ENCODE measurements around the gene RNF222. TPM values are rescaled to one million over a fixed set of nuclear protein-coding genes. Genes with fewer than 3 reads are reported as not detected.

Gene RNF222
- under 1 TPM in 1 of 3 donors, not detected in 2; 0.03 TPM for polyA plus RNA-seq

DNA sequence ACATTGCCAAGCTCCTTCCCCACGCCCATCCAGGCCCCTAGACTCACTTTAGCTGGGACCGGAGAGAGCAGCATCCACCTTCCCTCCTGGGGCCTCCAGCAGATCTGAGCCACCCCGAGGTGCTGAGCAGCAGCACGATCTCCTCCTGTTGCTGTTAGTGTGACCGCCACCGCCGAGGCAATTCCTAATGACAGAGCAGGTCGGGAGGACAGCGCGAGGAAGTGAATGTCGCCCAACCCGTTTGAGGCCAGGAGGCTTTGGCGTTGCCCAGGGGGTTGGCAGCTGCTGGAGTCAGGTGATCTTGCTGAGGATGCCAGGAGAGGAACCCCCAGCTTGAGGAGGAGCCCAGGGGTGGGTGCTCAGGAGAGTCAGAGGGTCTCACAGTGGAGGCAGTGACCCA is at the start of gene RNF222:
Gene RNF222 (minus strand): TSS at position 192 of the 400 bp plus-strand sequence. CDS start 4,366 bp downstream, outside the sequence.
- no peak within 1 kb of the TSS for H3K27ac ChIP-seq (ENCODE audit: low read depth, low read length)
- WGBS, 3 donors = 42 to 61% (median 55%) methylated on average over 13 of the region's 13 CpGs

DNA sequence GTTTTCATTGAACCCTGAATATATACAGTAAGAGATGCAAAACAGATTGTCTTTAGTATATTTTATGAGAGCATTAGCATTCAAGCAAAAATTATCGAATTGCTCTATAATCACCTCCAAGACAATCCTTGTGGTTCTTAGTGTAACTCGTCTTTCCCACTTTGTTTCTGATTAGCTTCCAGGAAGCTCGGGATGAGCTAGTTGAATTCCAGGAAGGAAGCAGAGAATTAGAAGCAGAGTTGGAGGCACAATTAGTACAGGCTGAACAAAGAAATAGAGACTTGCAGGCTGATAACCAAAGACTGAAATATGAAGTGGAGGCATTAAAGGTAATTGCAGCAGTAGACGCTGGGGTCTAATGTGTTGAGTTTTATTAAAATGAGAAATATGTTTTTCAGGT is 47.9 kb upstream of the RNF222 start:
- 55 to 83% (median 70%) methylated on average over 4 of the region's 4 CpGs for WGBS, 3 donors
- no peak overlapping the region for H3K27ac ChIP-seq (ENCODE audit: low read depth, low read length)

GRCh38 chr17:8444494-8444893 is 46.9 kb upstream of the RNF222 start:
- WGBS, 3 donors = 69 to 75% (median 75%) methylated on average over 4 of the region's 4 CpGs
- no peak overlapping the region for H3K27ac ChIP-seq (ENCODE audit: low read depth, low read length)

DNA sequence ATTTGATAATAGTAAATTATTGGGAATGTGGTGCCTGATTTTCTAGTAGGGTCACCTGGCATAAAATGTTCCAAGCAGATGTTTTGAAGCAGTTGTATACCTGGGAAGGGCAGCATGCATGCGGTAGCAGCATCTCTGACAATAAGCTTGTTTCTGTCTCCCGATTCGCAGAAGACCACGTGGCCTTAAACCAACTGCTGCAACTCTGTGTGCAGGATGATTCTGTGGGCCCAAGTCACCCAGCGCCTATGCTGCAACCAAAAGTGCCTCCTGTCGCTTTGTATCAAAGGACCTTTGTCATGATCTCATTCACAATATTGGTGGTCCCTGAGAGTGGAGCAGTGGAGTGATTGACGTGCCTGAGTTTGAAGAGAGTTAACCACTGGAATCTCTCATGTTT is 46.1 kb upstream of the RNF222 start:
- WGBS, 3 donors = 90 to 92% (median 91%) methylated on average over 7 of the region's 7 CpGs
- H3K27ac ChIP-seq (ENCODE audit: low read depth, low read length) = no peak overlapping the region

GRCh38 chr17:8442310-8442709 is 44.7 kb upstream of the RNF222 start:
- WGBS, 3 donors = 91 to 95% (median 94%) methylated on average over 2 of the region's 2 CpGs
- no peak overlapping the region for H3K27ac ChIP-seq (ENCODE audit: low read depth, low read length)

DNA sequence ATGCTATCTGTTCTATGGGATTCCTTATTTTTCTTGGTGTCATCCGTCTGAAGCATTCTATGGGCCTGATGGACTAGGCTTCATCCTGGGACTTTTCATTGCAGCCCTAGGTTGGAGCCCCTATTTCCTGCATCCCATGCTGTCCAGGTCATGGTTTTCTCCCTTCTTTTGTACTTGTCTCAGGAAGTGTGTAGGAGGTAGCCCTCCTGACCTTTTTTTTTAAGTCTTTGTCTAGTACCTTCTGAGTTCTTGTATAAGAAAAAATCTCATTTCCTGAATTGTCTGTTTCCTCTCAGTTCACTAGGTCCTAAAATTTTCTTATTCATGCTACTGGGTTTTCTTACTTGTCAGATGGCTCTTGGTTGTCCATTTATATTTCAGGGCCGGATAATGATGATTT is 44.1 kb upstream of the RNF222 start:
- WGBS, 3 donors = 58 to 90% (median 78%) methylated on average over 2 of the region's 2 CpGs
- no peak overlapping the region for H3K27ac ChIP-seq (ENCODE audit: low read depth, low read length)

GRCh38 chr17:8439681-8440080 is 42.1 kb upstream of the RNF222 start:
- WGBS, 3 donors = 93 to 98% (median 97%) methylated on average over 3 of the region's 3 CpGs
- H3K27ac ChIP-seq (ENCODE audit: low read depth, low read length) = no peak overlapping the region

DNA sequence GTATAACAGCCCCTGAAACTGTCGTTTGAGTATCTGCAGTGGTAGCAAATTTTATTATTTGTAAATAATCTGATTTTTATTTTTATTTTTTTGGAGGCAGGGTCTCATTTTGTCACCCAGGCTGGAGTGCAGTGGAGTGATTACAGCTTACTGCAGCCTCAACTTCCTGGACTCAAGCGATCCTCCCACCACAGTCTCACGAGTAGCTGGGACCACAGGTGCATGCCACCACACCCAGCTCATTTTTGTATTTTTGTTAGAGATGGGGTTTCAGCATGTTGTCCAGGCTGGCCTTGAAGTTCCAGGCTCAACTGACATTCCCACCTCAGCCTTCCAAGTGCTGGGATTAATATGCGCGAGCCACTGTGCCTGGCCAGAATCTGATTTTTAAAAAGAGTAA is 40.8 kb upstream of the RNF222 start:
- H3K27ac ChIP-seq (ENCODE audit: low read depth, low read length) = no peak overlapping the region
- WGBS, 3 donors = 75 to 89% (median 78%) methylated on average over 5 of the region's 5 CpGs

DNA sequence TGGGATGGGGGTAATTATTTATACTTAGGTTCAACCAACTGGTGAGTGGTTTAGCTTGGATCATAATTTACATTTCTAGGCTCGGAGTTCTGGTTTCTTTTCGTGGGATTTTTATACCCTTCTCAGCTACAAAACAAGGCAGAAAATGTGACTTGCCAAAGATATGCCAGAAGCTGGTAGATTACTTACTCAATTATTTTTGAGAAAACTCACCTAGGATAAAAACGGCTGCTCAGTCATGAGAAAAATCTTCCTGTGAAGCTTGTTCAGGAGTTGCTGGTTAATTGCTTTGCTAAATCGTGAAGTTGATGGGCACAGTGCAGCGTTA is 39.2 kb upstream of the RNF222 start:
- WGBS, 3 donors = 8 to 12% (median 10%) methylated on average over 5 of the region's 5 CpGs
- peak overlapping the region; percentile 98 for H3K27ac ChIP-seq (ENCODE audit: low read depth, low read length)

GRCh38 chr17:8436169-8436843 is 38.7 kb upstream of the RNF222 start:
- H3K27ac ChIP-seq (ENCODE audit: low read depth, low read length) = peak overlapping the region; percentile 98
- 0 to 1% (median 1%) methylated on average over 41 to 43 of the region's 43 CpGs for WGBS, 3 donors

GRCh38 chr17:8435245-8436168 is 37.9 kb upstream of the RNF222 start, which contains the start of gene NDEL1:
Gene NDEL1, plus strand, starts transcription at chr17:8435884. Its CDS starts 8,388 bp downstream, at chr17:8444272.
- 2 to 3% (median 3%) methylated on average over 59 to 68 of the region's 68 CpGs for WGBS, 3 donors
- peak within 1 kb of the TSS; percentile 98 for H3K27ac ChIP-seq (ENCODE audit: low read depth, low read length)

GRCh38 chr17:8430966-8431365 is 33.3 kb upstream of the RNF222 start:
- H3K27ac ChIP-seq (ENCODE audit: low read depth, low read length) = no peak overlapping the region
- 46 to 67% (median 48%) methylated on average over 7 of the region's 7 CpGs for WGBS, 3 donors

DNA sequence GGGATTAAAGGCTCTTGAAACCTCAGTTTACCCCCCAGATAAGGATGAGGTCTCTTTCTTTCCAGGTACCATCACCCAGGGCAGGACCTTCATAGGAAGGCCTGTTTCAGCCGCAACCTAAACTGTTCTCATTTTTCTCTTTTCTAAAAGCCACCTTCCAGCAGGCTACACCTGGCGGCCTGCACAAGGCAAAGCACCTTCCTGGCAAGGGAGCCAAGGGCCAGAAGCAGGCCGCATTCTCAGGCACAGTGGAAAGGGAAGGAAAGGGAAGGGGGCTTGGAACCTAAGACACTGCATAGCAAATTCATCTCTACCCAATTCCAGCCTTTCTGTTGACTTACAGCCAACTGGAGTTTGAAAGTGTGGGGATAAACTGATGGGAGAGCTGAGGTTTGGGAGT is 29.2 kb upstream of the RNF222 start:
- H3K27ac ChIP-seq (ENCODE audit: low read depth, low read length) = no peak overlapping the region
- 93 to 98% (median 98%) methylated on average over 3 of the region's 3 CpGs for WGBS, 3 donors

DNA sequence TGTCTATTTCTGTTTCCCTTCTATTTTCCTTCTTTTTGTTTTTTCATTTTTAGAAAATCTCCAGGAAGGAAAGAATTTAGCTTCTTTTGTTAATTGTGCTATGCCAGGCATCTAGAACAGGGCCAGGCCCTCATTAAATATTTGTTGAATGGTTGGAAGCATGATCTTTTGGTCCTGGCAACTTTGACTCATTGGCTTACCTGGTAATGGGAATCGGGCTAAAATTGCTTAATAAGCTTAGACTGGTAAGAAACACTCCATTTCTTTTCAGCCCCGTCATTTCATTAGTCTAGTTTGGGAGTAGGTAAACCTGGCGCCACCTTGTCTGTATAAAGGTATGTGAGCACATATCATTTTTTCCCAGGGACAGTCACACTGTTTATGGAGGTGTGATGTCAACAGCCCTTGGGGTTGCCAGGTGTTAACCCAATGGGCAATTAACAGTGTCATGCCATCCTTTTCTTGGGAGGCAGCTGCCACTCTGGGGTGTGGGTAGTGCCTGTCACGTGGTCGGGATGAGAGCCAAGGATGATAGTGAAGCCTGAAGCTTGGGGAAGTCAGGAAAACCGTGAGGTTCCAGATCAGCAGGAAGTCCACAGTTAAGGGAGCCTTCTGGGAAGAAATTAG is 28.6 kb upstream of the RNF222 start:
- no peak overlapping the region for H3K27ac ChIP-seq (ENCODE audit: low read depth, low read length)
- 68 to 81% (median 69%) methylated on average over 6 of the region's 6 CpGs for WGBS, 3 donors

GRCh38 chr17:8421571-8421970 is 23.9 kb upstream of the RNF222 start:
- 47 to 59% (median 54%) methylated on average over 3 of the region's 3 CpGs for WGBS, 3 donors

GRCh38 chr17:8420041-8420934 is 22.7 kb upstream of the RNF222 start:
- WGBS, 3 donors = 11 to 22% (median 17%) methylated on average over 5 of the region's 5 CpGs
- peak overlapping the region; percentile 64 for H3K27ac ChIP-seq (ENCODE audit: low read depth, low read length)

More at GRCh38 chr17:8421571-8421970, 23.9 kb upstream of the RNF222 start:
- no peak overlapping the region for H3K27ac ChIP-seq (ENCODE audit: low read depth, low read length)

DNA sequence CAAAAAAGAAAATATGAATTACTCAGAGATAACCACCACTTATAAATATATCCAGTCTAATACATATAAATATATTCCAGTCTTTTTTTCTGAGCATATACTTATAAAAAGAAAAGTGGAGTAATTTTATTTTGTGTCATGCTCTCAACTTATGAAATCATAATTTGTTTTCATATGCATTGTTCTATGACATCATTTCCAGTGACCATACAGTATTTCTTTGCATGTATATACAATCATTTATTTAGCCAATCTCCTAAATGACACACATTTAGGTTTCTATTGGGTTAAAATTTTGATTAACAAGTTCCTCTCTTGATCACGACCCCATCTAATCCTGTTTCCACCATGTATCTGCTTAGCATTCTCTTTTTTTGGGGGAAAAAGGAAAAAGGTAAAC is 21.7 kb upstream of the RNF222 start:
- no peak overlapping the region for H3K27ac ChIP-seq (ENCODE audit: low read depth, low read length)
- 40 to 52% (median 50%) methylated on average over 1 of the region's 1 CpG for WGBS, 3 donors

- WGBS, 3 donors = 59 to 61% (median 59%) methylated on average over 1 of the region's 1 CpG
- no peak overlapping the region for H3K27ac ChIP-seq (ENCODE audit: low read depth, low read length)
Measured at GRCh38 chr17:8418471-8418870, 20.8 kb upstream of the RNF222 start.
